ENCODE measurements around the gene CTNND2.

The CTNND2 gene

DNA sequence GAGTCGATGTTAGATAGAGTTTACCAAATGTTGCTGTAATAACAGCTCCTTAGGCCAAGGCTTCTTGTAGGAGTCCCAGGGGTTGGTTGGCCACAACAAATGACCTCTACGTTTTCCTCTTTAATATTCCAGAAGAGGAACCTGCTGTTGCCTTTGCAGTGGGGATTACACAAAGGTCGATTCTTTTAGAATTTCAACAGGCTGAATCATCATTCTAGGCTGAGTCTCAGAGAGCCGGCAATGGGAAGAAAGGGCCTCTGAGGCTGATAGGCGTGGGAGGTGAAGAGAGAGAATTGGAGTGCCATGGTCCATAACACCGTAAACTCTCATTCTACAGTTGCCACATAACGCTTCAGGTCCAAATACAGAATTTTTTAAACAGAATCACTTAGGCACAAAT lies 737.3 kb downstream of the CTNND2 start:
- no peak for DNase-seq (ENCODE audit: low spot score)

DNA sequence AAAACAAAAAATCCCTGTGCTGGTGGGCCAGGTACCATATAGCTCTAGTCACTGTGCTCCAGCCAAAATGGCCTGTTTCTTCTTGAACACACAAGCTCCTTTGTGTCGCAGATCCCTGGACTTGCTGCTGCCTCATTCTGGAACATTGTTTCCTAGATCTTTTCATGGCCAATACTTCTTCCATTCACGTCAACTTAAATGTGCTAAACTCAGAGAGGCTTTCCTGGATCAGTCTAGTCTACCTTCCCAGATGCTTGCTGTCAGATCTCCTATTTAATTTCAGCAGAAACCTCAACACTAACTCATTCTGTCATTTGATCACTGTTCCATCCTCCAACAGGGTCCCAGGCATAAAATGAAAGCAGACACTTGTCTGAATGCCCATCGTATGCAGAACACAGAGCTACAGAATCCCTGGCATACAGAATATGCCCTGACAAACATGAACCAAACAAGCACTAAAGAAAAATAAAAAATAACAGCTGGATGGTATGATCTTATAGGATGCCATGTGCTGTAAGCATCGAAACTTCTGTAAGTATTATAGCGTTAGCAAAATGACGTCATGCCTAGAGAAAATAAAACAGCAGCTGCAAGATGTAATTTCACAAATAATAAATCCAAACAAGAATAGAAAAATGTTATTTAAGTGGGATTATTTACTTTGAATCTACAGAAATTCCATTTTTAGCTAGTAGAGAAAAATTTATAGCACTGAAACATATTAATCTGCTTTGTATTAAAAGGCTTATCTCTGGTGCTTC lies 739.5 kb downstream of the CTNND2 start:
- DNase-seq (ENCODE audit: low spot score), result no peak

DNA sequence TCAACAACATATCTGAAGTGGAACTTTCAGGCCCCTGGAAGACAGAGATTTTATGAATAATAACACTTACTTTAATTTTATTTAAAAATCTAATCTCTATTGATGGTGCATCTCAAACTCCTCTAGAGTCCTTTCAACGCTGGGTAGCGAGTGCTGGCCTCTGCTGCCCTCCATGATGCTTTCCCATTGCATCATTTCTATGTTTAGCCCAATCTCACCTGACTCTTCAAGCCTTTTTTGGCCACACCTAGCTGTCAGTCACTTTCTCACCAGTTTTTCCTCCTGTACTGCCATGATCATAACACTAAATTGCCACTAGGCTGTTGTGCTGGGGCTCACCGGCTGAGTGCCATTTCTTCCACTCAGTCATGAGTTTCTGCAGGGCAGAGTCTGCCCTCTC lies 747.1 kb downstream of the CTNND2 start:
- DNase-seq (ENCODE audit: low spot score), result no peak

DNA sequence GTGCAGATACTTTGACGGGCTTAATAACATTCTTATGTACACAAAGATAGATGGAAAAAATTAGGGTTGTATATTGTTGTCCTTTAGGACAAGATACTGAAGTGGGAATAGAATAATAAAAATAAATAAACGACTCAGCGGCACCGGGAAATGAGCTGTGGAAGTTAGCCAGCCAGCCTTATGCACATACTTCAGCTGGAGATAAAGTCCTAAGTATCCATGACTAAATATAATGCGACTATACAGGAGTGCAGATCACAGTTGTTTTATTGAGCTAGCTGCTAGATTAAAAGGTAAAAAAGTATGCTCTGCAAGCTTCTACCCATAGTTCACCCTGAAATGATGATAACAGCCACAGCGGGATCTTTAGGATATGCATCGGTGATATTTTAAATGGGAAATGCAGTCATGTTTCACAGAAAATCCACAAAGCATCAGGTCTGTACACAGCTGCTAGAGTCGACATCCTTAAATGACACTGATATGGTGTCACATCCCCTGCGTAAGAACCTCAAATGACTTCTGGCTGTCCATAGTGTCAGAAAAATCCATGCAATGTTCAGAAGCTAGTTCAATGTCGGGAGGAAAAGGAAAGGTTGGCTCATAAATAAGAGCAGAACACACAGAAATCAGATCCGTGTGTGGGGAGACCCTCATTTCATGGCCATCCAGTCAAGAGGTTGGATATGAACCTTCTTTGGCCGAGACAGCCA lies 750.4 kb downstream of the CTNND2 start:
- no peak for DNase-seq (ENCODE audit: low spot score)

DNA sequence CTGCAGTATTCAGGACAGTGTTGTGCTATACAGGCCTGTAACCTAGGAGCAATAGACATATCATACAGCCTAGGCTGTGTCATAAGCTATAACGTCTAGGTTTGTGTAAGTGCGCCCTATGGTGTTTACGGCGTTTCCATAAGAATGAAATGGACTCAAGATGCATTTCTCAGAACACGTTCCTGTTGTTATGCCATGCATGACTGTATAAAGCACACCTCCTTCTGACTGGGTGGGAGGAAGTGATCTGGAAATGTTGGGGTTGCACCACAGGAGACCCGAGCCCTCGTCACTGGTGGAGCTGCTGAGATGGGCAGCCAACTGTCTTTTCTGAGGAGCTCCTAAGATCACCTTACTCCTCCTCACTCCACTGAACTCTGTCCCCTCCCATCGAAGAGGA lies 751.9 kb downstream of the CTNND2 start:
- no peak for DNase-seq (ENCODE audit: low spot score)

DNA sequence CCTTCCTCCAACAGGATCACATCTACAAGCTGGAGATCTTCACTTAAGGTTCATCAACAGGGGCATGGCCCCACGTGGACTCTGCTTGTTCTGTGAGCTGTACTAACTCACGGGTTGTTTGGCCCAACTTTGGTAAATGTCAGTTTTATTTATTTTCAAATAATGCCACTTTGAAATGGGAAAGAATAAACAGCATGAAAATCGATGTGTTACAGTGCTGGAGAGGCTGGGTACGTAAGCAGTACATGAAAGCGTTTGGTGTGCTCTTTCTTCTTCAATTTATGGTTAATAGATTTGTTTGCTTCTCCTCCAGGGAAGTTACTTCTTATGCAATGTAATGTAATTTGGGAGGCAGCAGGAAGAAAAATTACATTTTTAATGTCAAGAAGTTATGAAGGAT lies 753.3 kb downstream of the CTNND2 start:
- DNase-seq (ENCODE audit: low spot score), result no peak

DNA sequence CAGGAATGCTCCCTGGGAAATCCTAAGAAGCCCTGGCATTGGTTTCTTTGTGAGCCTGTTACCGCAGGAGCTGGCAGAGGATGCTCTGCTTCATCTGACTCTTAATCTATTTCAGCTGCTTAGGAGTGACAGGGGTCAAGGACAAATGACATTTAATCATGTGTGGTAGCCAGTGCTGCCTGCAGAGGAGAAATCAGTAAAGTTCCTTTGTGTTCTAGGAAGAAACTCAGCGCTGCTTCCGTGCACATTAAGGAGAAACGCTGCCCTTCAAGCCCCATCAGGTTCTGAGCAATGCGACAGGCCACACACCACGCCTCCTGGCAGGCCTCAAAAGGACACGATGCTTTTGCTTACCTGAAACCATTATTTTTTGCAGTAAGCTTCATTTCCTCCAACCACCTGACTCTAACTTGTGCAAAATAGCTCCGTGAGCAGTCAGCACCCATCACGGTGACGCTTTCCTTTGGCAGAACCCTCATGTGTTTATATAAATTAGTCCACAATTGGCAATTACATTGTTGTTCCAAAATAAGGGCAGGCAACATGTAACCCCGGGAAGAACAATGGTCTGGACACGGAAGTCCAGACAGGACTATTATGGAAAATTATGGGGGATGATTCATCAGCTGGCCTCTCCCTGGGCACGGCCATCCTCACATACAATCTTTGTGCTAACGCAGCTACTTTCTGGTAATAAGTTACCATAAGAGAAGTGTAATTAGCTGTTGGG lies 755.3 kb downstream of the CTNND2 start:
- DNase-seq (ENCODE audit: low spot score), result no peak

DNA sequence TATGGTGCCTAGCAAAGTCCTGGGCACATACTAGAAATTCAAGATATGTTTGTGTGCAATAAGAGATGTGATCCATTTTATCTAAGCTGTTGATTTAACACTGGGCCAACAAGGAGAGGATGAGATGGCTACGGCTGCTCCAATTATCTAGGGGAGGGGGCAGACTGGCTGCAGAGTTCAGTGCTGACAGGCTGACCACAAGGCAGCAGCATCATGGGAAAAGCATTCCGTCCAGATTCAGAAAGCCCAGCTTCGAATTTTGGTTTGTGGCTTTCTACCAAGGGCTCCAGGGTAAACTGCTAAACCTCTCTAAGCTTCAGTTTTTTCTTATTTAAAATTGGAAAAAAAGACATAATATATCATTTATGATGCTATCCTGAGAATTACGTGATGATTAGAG lies 758.1 kb downstream of the CTNND2 start:
- DNase-seq (ENCODE audit: low spot score), result no peak

DNA sequence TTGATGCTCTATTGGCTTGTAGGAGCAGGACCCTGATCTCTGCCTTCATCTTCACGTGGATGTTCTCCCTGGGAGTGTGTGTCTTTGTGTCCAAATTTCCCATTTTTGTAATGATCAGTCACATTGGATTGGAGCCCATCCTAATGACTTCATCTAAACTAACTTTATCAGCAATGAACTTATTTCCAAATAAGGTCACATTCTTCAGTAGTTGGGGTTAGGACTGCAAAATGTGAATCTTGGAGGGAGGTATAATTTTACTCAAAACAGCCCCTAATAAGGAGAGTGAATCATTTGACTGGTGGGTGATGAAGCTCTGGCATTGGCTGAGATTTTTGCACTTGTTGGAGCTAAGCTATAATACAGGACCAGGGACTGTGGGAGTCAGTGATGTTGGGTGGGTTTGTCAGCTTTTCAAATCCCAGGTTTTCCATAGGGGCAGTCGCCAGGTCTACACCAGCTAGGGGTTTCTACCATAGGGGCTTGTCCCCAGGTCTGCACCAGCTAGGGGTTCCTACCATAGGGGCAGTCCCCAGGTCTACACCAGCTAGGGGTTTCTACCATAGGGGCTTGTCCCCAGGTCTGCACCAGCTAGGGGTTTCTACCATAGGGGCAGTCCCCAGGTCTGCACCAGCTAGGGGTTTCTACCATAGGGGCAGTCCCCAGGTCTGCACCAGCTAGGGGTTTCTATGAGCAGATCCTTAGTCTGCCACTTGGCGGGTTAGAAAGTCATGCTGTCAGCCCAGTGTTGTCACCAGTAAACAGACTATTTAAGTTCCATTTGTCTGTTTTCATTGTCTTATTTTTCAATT lies 760.6 kb downstream of the CTNND2 start:
- no peak for DNase-seq (ENCODE audit: low spot score)

DNA sequence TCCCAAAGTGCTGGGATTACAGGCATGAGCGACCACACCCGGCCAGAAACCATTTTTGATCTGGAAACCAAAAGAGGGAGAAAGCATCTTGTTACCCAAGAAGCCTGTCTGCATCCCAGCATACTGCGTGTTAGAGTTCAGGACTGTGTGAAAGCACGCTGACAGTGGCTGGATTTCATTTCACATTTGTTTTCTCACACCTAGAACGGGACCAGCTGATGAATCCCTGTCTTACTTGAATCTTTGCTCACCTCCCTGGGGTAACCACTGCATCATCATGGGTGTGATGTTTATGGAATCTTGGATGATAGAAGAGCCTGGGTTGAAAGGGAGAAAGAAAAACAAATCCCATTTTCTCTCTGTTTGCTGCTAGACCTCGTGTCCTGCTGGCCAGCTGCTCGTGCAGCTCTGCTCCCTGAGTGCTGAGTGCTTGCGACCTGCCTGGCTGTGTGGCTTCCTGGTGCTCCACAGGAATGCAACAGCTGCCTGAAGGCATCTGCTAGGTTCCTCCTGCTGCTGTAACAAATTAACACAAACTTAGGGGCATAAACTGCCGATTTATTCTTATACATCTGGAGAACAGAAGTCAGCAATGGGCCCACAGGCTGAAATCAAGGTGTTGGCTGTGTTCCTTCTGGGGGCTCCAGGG lies 764.9 kb downstream of the CTNND2 start:
- DNase-seq (ENCODE audit: low spot score), result no peak

DNA sequence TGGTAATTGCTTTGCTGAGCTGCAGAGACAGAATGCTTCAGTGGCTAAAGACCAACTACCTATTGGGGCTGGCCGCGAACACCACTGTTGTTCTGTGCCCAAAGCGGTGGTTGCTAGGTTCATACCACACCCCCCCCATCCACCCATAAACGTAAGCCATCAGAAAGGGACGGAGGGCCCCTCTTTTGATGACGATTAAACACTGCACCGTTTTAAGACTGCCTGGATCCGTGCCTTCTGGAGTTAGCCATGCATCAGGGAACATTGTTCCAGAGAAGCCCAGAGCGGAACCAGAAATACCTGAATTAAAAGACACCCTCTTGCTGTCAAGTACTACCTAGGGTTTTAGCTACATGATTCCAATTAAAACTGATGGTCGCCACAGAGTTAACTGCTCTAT lies 774.1 kb downstream of the CTNND2 start:
- no peak for DNase-seq (ENCODE audit: low spot score)

DNA sequence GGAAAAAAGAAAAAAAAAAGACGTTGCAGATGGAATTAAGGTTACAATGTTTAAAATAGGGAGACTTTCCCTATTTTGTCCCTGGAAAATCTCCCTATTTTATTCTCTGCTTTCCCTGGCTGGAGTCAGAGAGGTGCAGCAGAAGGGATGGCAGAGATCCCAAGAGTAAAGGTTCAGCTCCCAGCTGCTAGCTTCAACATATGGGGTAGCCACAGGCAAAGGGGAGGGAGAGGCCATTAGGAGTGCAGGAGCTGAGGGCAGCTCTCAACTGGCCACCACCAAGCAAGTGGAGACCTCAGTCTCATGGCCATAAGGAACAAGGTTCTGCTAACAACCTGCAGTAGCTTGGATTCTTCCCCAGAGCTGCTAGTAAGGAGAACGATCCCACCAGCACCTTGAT lies 776.2 kb downstream of the CTNND2 start:
- DNase-seq (ENCODE audit: low spot score), result no peak

DNA sequence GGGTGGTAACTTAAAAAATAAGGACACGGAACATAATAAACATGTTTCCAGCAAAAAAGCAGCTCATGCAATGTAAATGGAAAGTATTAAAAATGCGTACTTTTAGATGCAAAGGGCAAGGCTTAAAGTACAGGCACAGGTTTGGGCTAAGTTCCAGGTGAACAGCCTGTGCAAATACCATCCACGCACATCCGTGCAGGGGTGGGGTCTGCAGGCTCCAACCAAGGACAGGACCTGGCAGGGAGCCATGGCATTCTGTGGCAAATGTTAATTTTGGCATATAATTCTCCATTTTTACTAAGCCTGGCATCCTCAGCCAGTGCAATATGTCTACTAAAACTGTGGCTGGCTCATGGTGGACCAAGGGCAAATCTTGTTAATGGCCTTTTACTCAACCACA lies 777.4 kb downstream of the CTNND2 start:
- no peak for DNase-seq (ENCODE audit: low spot score)

DNA sequence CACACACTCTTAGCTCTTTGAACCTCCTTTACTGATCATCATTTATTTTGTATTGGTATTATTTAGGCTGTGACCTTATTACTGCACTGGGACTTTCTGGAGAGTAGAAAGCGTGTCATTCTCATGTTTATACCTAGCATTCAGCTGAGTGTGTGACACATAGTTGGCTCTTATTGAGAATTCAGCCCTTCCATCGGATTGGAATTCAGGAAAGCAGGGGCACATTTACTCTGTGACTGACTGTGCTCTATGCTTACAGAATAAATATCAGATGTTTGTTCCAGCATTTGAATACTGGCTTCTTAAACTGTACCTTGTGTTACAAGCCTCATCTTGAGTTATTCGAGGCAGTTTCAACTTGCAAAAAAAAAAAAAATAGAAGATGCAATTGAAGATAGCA lies 782.4 kb downstream of the CTNND2 start:
- DNase-seq (ENCODE audit: low spot score), result no peak

DNA sequence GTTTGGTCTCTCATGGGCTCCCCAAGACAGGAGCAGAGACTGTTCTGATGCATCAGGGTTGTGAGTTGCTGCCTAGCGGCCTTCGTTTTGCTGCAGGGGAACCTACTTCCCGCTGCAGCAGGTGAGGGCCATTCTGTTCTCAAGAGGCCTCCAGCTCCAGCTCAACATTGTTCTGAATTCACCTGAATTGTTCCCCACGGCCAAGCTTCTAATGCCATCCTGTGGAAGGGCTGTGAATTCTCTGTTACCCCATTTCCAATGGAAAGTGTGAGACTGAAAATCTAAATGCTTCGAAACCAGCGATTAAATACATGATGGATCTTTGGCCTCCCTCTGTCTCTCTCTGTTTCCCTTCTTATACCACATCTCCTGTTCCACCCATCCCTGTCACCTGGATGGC lies 794.1 kb downstream of the CTNND2 start:
- no peak for DNase-seq (ENCODE audit: low spot score)

DNA sequence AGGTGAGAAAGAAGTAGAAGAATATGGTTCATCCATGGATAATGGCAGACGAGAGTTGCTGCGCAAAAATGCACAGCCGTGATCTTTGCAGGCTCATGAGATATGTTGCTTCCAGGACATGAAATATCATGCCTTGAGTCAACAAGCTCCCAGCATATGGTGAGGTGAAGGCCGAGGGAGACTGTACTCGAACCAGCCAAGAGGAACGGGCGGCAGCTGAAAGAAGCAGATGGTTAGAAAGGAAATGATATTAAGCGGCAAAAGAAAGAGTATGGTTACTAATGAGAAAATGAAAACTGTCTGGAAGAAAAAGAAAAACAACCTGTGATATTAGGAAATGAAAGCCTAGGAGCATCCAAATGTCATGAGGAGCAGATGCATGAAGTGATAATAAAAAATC lies 798.5 kb downstream of the CTNND2 start:
- no peak for DNase-seq (ENCODE audit: low spot score)

DNA sequence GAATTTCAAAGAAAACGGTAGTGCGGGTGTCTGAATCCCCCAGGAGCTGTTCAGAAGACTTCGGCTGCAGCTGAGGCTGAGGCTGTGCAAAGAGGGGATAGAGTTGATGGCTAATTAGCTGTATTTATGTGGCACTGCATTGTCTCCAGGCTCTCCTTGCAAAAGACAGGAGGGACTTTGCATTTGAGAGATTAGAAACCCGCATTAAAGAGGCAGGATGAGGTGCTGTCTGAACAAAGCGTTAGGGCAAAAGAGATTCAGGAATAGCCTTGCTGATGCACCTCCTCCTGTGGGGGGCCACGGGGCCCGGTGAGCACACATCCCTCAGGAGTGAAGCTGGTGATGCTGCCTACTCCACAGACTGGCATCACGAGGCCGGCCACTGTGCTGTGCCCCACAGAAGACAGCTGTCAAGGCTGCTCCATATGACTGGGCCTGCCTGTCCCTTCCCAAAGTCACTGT lies 799.6 kb downstream of the CTNND2 start:
- DNase-seq (ENCODE audit: low spot score), result no peak

DNA sequence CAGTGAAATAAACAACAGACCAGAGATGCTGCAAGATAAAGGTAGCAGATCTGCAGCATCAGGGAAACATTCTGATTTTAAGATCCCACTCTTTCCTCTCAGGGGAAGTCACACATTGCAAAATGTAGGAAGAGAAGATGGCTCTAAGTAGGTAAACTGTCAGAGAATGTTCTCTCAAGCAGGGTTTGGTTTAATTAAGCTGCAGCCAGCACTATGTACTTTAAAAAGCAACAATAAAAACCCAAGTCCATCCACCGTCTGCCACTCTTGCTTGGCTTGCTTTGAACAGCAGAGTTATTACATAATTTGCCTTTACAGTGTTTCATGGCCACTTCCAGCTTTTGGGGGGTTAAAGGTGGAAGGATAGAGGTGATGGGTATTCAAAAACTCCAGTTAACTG lies 800.0 kb downstream of the CTNND2 start:
- DNase-seq (ENCODE audit: low spot score), result no peak

DNA sequence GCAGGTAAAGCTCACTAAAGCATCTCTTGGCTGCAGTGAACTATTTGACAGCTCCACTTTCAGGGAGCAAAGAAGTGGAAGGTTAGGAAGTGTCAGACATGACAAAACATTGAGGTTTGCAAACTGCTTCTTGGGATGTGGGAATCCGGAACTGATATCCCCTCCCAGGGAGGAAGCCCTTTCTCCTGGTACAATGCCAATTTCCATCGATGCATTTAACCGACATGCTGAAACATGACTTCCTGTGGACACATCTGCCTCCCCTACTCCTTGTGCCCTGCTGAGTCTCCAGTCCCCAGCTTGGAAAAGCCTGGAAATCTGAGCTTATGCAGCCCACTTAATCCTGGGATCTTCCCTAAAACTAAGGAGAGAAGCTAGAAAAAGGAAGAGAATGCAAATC lies 820.1 kb downstream of the CTNND2 start:
- no peak for DNase-seq (ENCODE audit: low spot score)

DNA sequence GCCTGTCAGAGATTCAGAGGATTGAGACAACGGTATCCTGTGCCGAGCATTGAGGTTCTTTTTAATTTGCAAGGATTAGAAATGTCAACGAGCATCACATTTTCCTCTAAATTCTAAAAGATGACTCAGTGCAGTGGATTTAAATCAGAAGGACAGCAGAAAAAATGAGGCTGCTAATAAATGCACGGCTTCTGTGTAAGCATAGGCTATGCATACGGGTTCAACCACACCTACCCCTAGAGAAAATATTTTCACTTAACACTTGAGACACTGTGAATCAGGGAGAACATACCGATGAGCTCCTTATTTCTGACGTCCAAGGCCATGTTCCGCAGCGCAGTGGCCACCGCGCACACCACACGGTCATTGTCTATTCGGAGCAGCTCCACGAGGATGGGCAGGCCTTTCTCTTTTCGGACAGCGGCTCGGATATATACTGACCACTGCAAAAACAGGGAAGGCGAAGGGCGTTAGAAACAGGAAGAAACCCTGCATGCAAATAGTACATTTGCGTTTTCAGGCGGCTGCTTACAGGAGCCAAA lies 821.8 kb downstream of the CTNND2 start:
- no peak for DNase-seq (ENCODE audit: low spot score)

DNA sequence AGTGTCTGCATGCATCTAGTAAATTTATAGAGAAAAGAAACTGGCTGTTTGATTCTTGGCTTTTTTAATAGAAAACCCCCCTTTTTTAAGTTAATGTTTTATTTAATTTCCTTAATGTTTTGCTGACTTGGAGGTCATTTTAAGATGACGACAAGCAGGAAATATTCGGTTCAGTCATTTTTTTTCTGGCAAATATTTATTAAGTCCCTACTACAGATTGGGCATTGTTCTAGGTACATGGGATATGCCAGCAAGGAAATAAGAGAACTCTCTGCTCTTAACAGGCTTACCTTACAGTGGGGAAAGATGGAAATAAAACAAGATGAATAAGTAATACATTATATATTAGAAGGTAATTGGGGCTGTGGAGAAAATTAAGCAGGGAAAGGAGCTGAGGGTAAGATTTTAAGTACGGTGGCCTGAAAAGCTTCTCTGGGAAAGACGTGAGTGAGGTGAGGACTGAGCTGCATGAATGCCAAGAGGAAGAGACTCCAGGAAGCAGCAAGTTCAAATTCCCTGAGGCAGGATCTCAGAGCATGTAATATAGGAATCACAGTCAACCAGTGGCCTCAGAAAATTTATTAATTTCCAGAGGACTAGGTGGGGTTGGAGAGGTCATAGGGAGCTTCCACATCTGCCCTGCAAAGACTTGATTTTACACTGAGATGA lies 827.2 kb downstream of the CTNND2 start:
- no peak for DNase-seq (ENCODE audit: low spot score)
